Measurements from ENCODE around the gene ETV5.
A peak's percentile ranks its signal among the peaks of the same experiment; 100 is the strongest.

ETV5 gene

GRCh38 chr3:186096290-186096689 lies 12.6 kb downstream of the ETV5 start:
- no peaks in the 10 kb centered on the region for H3K9me3 ChIP-seq (ENCODE audit: control insufficient read depth, low read length)
- H2AFZ ChIP-seq = no peak overlapping the region
- no peaks in the 10 kb centered on the region for H3K79me2 ChIP-seq
- TF ChIP-seq CTCF (IDR thresholded peaks at IDR 0.05) = no peak
- no peak overlapping the region for H3K4me2 ChIP-seq (ENCODE audit: low read length)
- no peak overlapping the region for H3K27ac ChIP-seq
- no peak overlapping the region for H3K4me3 ChIP-seq (ENCODE audit: low read depth, low read length)
- H3K27me3 ChIP-seq (ENCODE audit: control insufficient read depth, insufficient read depth, low read length) = no peaks in the 10 kb centered on the region
- peaks cover 23% of the 10 kb centered on the region for H3K4me1 ChIP-seq
- H3K36me3 ChIP-seq (ENCODE audit: control insufficient read depth, insufficient read depth, low read length) = no peaks in the 10 kb centered on the region
- no peak overlapping the region for H3K9ac ChIP-seq

GRCh38 chr3:186095561-186096081 lies 13.3 kb downstream of the ETV5 start:
- H3K4me3 ChIP-seq (ENCODE audit: low read depth, low read length) = no peak overlapping the region
- H3K9ac ChIP-seq = no peak overlapping the region
- H3K27me3 ChIP-seq (ENCODE audit: control insufficient read depth, insufficient read depth, low read length) = no peaks in the 10 kb centered on the region
- TF ChIP-seq CTCF (IDR thresholded peaks at IDR 0.05) = no peak
- no peak overlapping the region for H3K27ac ChIP-seq
- H3K36me3 ChIP-seq (ENCODE audit: control insufficient read depth, insufficient read depth, low read length) = no peaks in the 10 kb centered on the region
- no peaks in the 10 kb centered on the region for H3K79me2 ChIP-seq
- no peak overlapping the region for H3K4me2 ChIP-seq (ENCODE audit: low read length)
- H2AFZ ChIP-seq = no peak overlapping the region
- H3K9me3 ChIP-seq (ENCODE audit: control insufficient read depth, low read length) = no peaks in the 10 kb centered on the region
- H3K4me1 ChIP-seq = peaks cover 30% of the 10 kb centered on the region

- no peaks in the 10 kb centered on the region for H3K79me2 ChIP-seq
- H3K4me1 ChIP-seq = peaks cover 30% of the 10 kb centered on the region
- no peak overlapping the region for H3K4me2 ChIP-seq (ENCODE audit: low read length)
- no peaks in the 10 kb centered on the region for H3K36me3 ChIP-seq (ENCODE audit: control insufficient read depth, insufficient read depth, low read length)
- H3K9me3 ChIP-seq (ENCODE audit: control insufficient read depth, low read length) = no peaks in the 10 kb centered on the region
- no peak overlapping the region for H3K9ac ChIP-seq
- TF ChIP-seq CTCF (IDR thresholded peaks at IDR 0.05) = no peak
- H3K27me3 ChIP-seq (ENCODE audit: control insufficient read depth, insufficient read depth, low read length) = no peaks in the 10 kb centered on the region
- H3K27ac ChIP-seq = no peak overlapping the region
- no peak overlapping the region for H2AFZ ChIP-seq
- no peak overlapping the region for H3K4me3 ChIP-seq (ENCODE audit: low read depth, low read length)
Measured at GRCh38 chr3:186094696-186095425, 14.0 kb downstream of the ETV5 start.

- Histone ChIP-seq H2AFZ (no peak overlapping the region), H3K4me2 (ENCODE audit: low read length) (peak overlapping the region; percentile 5), H3K36me3 (ENCODE audit: control insufficient read depth, insufficient read depth, low read length) (no peaks in the 10 kb centered on the region), H3K27ac (no peak overlapping the region), H3K4me1 (peaks cover 30% of the 10 kb centered on the region), H3K79me2 (no peaks in the 10 kb centered on the region), H3K9ac (no peak overlapping the region), H3K4me3 (ENCODE audit: low read depth, low read length) (no peak overlapping the region), H3K27me3 (ENCODE audit: control insufficient read depth, insufficient read depth, low read length) (no peaks in the 10 kb centered on the region), H3K9me3 (ENCODE audit: control insufficient read depth, low read length) (no peaks in the 10 kb centered on the region)
- no peak for TF ChIP-seq CTCF (IDR thresholded peaks at IDR 0.05)
Measured at GRCh38 chr3:186094271-186094670, 14.6 kb downstream of the ETV5 start.

Measured in parathyroid adenoma (tissue), 2 donors.